Measurements from ENCODE around the gene ATF7IP2.

ATF7IP2 gene

DNA sequence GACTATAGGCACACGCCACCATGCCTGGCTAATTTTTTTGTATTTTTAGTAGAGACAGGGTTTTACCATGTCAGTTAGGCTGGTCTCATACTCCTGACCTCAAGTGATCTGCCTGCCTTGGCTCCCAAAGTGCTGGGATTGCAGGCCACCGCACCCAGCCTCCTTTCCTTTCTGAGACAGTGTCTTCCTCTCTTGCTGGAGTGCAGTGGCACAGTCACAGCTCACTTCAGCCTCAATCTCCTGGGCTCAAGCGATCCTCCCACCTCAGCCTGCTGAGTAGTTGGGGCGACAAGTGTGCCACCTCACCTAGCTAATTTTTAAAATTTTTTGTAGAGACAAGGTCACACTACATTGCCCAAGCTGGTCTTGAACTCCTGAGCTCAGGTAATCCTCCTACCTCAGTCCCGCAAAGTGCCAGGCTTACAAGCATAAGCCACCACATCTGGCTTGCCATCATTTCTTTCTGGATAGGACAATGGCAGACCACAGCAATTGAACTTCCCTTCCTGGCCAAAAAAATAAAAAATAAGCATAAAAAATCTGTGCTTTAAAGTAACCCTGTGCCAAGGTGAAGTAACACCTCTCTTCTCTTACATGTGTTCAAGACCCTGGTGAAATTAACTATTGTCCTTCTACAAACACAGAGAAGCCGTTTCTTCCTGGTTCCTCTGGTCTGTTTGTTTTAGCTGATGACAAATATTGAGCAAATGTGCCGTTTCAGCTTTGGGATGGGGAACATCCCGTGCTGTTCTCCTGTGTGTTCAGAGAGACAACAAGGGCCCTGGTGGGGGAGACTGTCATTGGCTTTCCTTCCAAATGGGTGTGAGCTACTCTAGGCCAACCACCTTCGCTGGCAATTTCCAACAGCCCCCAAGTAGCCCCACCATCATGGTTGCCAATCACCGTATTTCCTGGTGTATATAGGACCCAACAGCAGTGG, 134.3 kb downstream of the ATF7IP2 start:
- TF ChIP-seq POLR2AphosphoS5 (IDR thresholded peaks at IDR 0.05; ENCODE audit: low read depth, low read length) (no peak), TAF1 (IDR thresholded peaks at IDR 0.05; ENCODE audit: borderline replicate concordance, low read depth, low read length) (no peak), POLR2A (IDR thresholded peaks at IDR 0.05; ENCODE audit: low read depth, low read length) (no peak)
- no peak for FAIRE-seq

DNA sequence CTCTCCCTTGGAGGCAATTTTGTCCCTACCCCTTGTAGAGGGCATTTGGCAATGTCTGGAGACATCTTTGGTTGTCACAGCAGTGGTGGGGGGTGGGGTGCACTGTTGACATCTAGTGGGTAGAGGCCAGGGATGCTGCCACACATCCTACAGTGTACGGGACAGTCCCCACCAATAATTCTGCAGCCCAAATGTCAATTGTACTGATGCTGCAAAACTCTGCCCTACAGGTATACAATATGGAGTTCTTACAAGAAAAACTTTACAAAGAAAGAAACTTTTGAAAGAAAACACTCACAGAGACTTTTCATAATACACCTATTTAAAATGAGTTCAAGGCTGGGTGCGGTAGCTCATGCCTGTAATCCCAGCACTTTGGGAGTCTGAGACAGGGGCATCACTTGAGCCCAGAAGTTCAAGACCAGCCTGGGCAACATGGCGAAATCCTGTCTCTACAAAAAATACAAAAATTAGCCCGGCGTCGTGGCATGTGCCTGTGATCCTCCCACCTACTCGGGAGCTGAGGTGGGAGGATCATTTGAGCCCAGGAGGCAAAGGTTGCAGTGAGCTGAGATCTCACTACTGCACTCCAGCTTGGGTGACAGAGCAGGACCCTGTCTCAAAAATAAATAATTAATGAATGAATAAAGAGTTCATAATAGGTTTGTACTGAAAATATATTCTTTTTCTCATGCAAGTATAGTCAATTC, 135.2 kb downstream of the ATF7IP2 start:
- DNase-seq (ENCODE audit: insufficient read length): no peak
- no peak for FAIRE-seq
- TF ChIP-seq TAF1 (IDR thresholded peaks at IDR 0.05; ENCODE audit: borderline replicate concordance, low read depth, low read length) (no peak), POLR2AphosphoS5 (IDR thresholded peaks at IDR 0.05; ENCODE audit: low read depth, low read length) (no peak), POLR2A (IDR thresholded peaks at IDR 0.05; ENCODE audit: low read depth, low read length) (no peak)

More for the DNA sequence above, 134.3 kb downstream of the ATF7IP2 start:
- no peak for DNase-seq (ENCODE audit: insufficient read length)

DNA sequence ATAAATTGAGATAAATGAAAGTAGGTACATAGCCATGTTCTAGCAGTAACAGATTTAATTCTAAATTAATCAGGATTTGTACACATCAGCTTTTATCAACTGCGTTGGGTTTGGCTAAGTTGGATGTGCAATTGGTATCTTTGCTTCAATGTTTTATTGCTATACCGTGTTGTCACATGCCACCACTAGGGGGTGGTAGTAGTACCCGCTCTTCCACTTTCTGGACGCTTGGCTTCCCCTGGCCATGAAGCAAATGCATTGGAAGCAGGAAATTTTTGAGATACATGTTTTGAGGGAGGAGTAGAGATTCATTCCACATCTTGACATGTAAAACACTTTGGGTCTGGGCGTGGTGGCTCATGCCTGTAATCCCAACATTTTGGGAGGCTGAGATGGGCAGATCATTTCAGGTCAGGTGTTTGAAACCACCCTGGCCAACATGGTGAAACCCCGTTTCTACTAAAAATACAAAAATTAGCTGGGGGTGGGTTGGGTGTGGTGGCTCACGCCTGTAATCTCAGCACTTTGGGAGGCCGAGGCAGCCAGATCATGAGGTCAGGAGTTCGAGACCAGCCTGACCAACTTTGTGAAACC, 135.9 kb downstream of the ATF7IP2 start:
- TF ChIP-seq POLR2AphosphoS5 (IDR thresholded peaks at IDR 0.05; ENCODE audit: low read depth, low read length) (no peak), TAF1 (IDR thresholded peaks at IDR 0.05; ENCODE audit: borderline replicate concordance, low read depth, low read length) (no peak), POLR2A (IDR thresholded peaks at IDR 0.05; ENCODE audit: low read depth, low read length) (no peak)
- peak; percentile 36 for FAIRE-seq
- DNase-seq (ENCODE audit: insufficient read length): peak; percentile 34

DNA sequence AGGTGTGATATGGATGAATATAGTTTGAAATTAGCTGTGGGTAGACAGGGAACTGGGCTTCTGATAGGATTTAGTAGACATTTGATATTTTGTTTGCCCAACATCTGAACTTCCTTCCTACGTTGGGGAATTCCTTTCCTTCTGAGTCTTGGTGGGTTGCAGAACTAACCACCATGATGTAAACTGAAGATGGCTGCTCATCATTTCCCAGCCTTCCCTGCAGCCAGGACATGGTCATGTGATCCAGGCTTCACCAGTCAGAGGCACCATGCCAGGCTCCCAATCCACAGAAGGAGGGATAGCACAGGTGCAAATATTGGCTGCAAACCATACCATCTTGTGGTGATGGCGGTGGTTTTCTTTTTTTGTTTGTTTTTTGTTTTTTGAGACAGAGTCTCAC, 137.1 kb downstream of the ATF7IP2 start:
- TF ChIP-seq TAF1 (IDR thresholded peaks at IDR 0.05; ENCODE audit: borderline replicate concordance, low read depth, low read length) (no peak), POLR2A (IDR thresholded peaks at IDR 0.05; ENCODE audit: low read depth, low read length) (no peak), POLR2AphosphoS5 (IDR thresholded peaks at IDR 0.05; ENCODE audit: low read depth, low read length) (no peak)
- FAIRE-seq (no peak), DNase-seq (ENCODE audit: insufficient read length) (no peak)

DNA sequence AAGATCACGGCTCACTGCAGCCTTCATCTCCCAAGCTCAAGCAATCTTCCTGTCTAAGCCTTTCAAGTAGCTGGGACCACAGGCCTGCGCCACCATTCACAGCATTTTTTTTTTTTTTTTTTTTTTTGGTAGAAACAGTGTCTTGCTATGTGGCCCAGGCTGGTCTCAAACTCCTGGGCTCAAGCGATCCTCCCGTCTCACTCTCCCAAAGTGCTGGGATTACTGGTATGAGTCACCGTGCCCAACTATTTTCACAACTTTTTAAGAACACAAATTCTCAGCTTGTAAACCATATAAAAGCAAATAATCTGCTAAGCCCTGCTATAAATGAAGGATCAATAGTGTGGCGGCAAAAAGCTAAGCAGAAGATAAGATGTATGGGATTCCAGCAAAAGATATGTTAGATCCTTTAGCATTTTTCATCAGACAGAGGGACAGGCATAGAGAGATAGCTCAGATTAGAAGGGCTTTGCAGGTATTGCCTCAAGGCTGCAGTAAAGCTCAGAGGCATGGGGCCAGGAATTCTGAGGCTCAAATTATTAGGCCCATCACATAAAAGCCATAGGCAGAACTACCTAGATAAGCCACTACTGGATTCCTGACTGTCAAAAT, 139.5 kb downstream of the ATF7IP2 start:
- DNase-seq (ENCODE audit: insufficient read length): no peak
- no peak for TF ChIP-seq POLR2AphosphoS5 (IDR thresholded peaks at IDR 0.05; ENCODE audit: low read depth, low read length)
- TF ChIP-seq TAF1 (IDR thresholded peaks at IDR 0.05; ENCODE audit: borderline replicate concordance, low read depth, low read length): no peak
- no peak for TF ChIP-seq POLR2A (IDR thresholded peaks at IDR 0.05; ENCODE audit: low read depth, low read length)
- no peak for FAIRE-seq

DNA sequence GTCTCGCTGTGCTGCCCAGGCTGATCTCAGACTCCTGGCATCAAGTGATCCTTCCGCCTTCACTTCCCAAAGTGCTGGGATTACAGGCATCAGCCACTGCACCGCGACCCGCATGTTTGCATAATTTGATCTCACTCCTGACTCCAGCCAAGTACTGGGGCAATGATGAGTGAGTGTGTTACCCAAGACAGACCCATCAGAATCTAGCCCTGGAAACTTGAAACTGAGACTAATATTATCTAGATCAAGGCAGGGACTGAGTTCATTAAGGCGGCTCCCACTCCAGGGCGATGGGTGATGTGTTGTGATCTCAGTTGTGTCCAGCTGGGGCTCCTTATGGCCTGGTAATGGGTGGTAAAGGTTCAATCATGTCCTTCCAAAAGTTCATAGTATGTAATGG, 141.1 kb downstream of the ATF7IP2 start:
- no peak for TF ChIP-seq TAF1 (IDR thresholded peaks at IDR 0.05; ENCODE audit: borderline replicate concordance, low read depth, low read length)
- no peak for TF ChIP-seq POLR2A (IDR thresholded peaks at IDR 0.05; ENCODE audit: low read depth, low read length)
- FAIRE-seq: no peak
- no peak for DNase-seq (ENCODE audit: insufficient read length)

DNA sequence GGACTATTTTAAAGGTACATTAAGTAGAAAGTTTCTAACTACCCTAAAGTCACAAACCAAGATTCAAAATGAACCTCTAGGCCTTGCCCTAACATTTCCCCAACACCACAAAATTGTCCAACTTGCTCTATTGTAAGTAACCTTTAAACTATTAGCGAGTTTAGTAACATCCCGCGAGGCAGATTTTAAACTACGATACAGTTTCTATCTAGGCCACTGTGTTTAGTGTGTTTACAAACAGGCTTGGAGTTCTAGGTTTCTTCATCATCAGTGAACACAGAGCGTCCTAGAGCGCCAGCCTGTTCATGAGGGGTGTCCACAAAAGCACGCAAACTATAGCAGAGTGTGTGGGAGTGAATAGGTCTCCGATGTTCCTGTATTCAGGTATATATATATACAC, 142.8 kb downstream of the ATF7IP2 start:
- no peak for DNase-seq (ENCODE audit: insufficient read length)
- FAIRE-seq: no peak
- TF ChIP-seq POLR2AphosphoS5 (IDR thresholded peaks at IDR 0.05; ENCODE audit: low read depth, low read length) (no peak), TAF1 (IDR thresholded peaks at IDR 0.05; ENCODE audit: borderline replicate concordance, low read depth, low read length) (no peak), POLR2A (IDR thresholded peaks at IDR 0.05; ENCODE audit: low read depth, low read length) (no peak)

DNA sequence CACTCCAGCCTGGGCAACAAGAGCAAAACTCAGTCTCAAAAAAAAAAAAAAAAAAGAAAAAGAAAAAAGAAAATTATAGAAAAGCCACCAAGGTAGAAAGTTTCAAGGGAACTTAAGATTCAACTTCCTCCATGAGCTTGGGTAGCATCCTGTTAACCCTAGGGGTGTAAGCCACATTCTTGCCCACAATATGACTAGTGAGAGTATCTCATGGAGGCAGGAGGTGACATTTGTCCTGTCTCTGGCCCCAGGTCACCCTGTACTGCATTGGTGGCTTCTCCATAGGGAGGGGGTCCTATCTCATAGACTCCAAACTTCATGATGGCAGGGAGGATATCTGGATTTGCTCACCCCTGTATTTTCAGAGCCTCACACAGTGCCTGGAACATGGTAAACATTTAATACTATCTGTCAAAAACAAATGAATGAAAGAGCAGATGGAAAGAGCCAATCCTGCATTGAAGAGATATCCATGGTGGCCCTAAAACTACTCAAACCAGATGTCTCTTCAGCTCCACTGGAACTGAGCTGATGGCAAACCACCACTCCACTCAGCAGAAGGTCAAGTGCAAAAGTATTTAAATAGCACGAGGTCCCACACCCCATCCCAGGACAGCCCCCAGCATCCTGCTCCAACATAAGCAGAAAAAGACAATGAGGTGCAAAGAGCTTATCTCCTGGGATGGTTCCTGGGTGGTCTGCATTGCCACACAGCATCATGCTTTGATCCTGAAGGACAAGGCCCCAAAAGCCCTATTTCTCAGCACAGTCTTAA, 144.2 kb downstream of the ATF7IP2 start:
- no peak for DNase-seq (ENCODE audit: insufficient read length)
- no peak for FAIRE-seq
- TF ChIP-seq POLR2AphosphoS5 (IDR thresholded peaks at IDR 0.05; ENCODE audit: low read depth, low read length) (no peak), POLR2A (IDR thresholded peaks at IDR 0.05; ENCODE audit: low read depth, low read length) (no peak), TAF1 (IDR thresholded peaks at IDR 0.05; ENCODE audit: borderline replicate concordance, low read depth, low read length) (no peak)

DNA sequence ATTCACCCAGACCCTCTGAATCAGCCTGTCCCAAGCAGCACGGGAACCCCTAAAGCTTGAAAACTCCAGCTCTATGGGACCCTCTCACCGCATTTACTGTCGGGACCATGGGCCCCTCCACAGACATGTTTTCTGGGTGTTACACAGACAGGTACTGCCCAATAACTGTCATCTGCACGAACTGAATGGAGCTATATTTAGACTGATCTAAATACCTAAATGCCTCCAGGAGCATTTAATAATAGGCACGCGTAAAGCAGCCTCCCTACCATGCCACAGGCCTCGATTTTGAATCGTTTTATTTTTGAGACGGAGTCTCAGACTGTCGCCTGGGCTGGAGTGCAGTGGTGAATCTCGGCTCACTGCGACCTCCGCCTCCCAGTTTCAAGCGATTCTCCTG, 144.8 kb downstream of the ATF7IP2 start:
- TF ChIP-seq POLR2A (IDR thresholded peaks at IDR 0.05; ENCODE audit: low read depth, low read length) (no peak), POLR2AphosphoS5 (IDR thresholded peaks at IDR 0.05; ENCODE audit: low read depth, low read length) (no peak), TAF1 (IDR thresholded peaks at IDR 0.05; ENCODE audit: borderline replicate concordance, low read depth, low read length) (no peak)

DNA sequence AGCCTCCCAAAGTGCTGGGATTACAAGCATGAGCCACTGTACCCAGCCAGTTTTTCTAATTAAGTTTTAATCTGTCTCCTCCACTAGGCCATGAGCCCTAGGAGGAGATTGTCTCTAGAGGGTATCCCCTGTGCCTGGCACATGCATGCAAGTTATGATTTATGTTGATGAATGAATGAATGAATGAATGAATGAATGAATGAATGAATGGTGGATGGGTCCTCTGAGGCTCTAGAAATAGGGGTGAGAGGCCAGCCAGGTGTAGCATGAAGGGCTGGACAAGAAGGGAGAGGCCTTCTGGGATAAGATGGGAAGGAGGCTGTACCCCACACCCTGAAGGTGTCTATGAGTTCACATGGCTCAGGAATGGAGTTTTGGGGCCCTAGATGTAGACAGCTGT, 145.7 kb downstream of the ATF7IP2 start:
- no peak for TF ChIP-seq TAF1 (IDR thresholded peaks at IDR 0.05; ENCODE audit: borderline replicate concordance, low read depth, low read length)
- TF ChIP-seq POLR2AphosphoS5 (IDR thresholded peaks at IDR 0.05; ENCODE audit: low read depth, low read length): no peak
- no peak for TF ChIP-seq POLR2A (IDR thresholded peaks at IDR 0.05; ENCODE audit: low read depth, low read length)
- DNase-seq (ENCODE audit: insufficient read length) (no peak), FAIRE-seq (no peak)

More for the DNA sequence above, 144.8 kb downstream of the ATF7IP2 start:
- FAIRE-seq: no peak
- DNase-seq (ENCODE audit: insufficient read length): no peak

Data from GM12892 (cell line).